Esophagus squamous epithelium (tissue), 5 donors: ENCODE results near the gene PTPN13. TPM values are rescaled to one million over a fixed set of nuclear protein-coding genes. Genes with fewer than 3 reads are reported as not detected.

Experiments used
- DNase-seq: peaks from one replicate; lab custom pipeline; 2025; lab: John Stamatoyannopoulos, UW
- H3K27ac ChIP-seq, 4 donors: fragments of 200-600 bp; sonication (generic); one replicate each; pipeline ENCODE4 v1.5.1; 2016 to 2019; ENCODE audit warnings: mild to moderate bottlenecking in 1 of 4
- H3K27me3 ChIP-seq, 4 donors: fragments of 200-600 bp; sonication (generic); 1 replicate in 3 of 4; 2 replicates in 1 of 4; pipeline versions ENCODE4 v1.5.1 to v1.6.0; 2017 to 2021; ENCODE audit warnings: antibody characterized with exemption in 1 of 4
- H3K36me3 ChIP-seq, 3 donors: fragments of 200-600 bp; sonication (generic); one replicate each; pipeline ENCODE4 v1.5.1; 2016 to 2019
- H3K4me1 ChIP-seq, 3 donors: fragments of 200-600 bp; sonication (generic); one replicate each; pipeline ENCODE4 v1.5.1; 2017 to 2019
- H3K4me3 ChIP-seq, 4 donors: fragments of 200-600 bp; sonication (generic); 1 replicate in 3 of 4; 2 replicates in 1 of 4; pipeline ENCODE4 v1.5.1; 2016 to 2019; ENCODE audit warnings: mild to moderate bottlenecking in 2 of 4, moderate library complexity in 1 of 4
- H3K9me3 ChIP-seq, 3 donors: fragments of 200-600 bp; sonication (generic); one replicate each; pipeline ENCODE4 v1.5.1; 2016 to 2019
- POLR2A ChIP-seq, 4 donors: fragments of 450-650 bp; IDR thresholded peaks; one replicate each; pipeline ENCODE4 v1.6.1; 2017; ENCODE audit warnings: antibody characterized with exemption in 4 of 4, mild to moderate bottlenecking in 4 of 4, moderate library complexity in 3 of 4
- WGBS, 2 donors: methylation state at CpG; one replicate each; pipeline ENCODE4 v1.1.5; 2018; 5-methylcytosine and 5-hydroxymethylcytosine counted together
- intact Hi-C: fragments of 100-400 bp; cut with DNase I; formaldehyde crosslinking; loops from one replicate; pipeline ENCODE4 v1.15.0; 2022
- total RNA-seq, 4 donors: library from RNA; depleted of rRNA; stranded (reverse); fragments of >200 nt; gene quantifications; one replicate each; pipeline ENCODE4 v1.1.0, GENCODE V29; 2016
- TF ChIP-seq, protein P1 (sequence below), 6 experiments: fragments of 450-650 bp in 4 of 6; fragments of 200-600 bp in 2 of 6; sonication (generic) in 2 of 6; IDR thresholded peaks; one replicate each; pipeline ENCODE4 v1.5.1; 2016 to 2019; ENCODE audit warnings: antibody characterized with exemption in 6 of 6, mild to moderate bottlenecking in 4 of 6, moderate library complexity in 4 of 6
- donor health status: DM: yes; HTN: yes; CAD: no.

Gene PTPN13
- total RNA-seq, 4 donors from 2014 or later = 44.8 to 94.9 (median 66.7) TPM

DNA sequence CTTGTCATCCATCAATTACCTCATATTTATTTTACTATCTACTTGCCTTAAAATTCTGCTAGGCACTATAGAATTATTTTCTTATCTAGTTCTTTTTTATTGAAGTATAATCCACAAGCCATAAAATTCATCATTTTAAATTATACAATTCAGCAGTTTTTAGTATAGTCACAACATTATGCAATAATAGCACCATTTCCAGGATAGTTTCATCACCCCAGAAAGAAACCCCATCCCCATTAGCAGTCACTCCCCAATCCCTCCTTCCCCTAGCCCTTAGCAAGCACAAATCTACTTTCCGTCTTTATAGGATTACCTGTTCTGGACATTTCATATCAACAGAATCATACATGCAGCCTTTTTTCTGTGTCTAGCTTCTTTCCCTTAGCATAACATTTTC is 239.5 kb downstream of the PTPN13 start:
- Histone ChIP-seq H3K4me1 (peaks cover 4 to 39% (median 15%) of the 10 kb centered on the region in 3 donors), H3K27me3 (no peaks in the 10 kb centered on the region), H3K27ac (no peak overlapping the region), H3K4me3 (no peak overlapping the region), H3K9me3 (no peaks in the 10 kb centered on the region), H3K36me3 (peaks cover 0 to 18% (median 0%) of the 10 kb centered on the region in 3 donors)
- intact Hi-C loops = no loop called here
- TF ChIP-seq, protein P1, sequence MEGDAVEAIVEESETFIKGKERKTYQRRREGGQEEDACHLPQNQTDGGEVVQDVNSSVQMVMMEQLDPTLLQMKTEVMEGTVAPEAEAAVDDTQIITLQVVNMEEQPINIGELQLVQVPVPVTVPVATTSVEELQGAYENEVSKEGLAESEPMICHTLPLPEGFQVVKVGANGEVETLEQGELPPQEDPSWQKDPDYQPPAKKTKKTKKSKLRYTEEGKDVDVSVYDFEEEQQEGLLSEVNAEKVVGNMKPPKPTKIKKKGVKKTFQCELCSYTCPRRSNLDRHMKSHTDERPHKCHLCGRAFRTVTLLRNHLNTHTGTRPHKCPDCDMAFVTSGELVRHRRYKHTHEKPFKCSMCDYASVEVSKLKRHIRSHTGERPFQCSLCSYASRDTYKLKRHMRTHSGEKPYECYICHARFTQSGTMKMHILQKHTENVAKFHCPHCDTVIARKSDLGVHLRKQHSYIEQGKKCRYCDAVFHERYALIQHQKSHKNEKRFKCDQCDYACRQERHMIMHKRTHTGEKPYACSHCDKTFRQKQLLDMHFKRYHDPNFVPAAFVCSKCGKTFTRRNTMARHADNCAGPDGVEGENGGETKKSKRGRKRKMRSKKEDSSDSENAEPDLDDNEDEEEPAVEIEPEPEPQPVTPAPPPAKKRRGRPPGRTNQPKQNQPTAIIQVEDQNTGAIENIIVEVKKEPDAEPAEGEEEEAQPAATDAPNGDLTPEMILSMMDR (IDR thresholded peaks at IDR 0.05) = no peak
- no peak for TF ChIP-seq POLR2A (IDR thresholded peaks at IDR 0.05)
- 78 to 86% methylated on average over 1 of the region's 1 CpG for WGBS, 2 donors
- no peak for DNase-seq

- Histone ChIP-seq H3K4me1 (peaks cover 4 to 42% (median 15%) of the 10 kb centered on the region in 3 donors), H3K27ac (no peak overlapping the region), H3K4me3 (no peak overlapping the region), H3K36me3 (peaks cover 0 to 8% (median 0%) of the 10 kb centered on the region in 3 donors), H3K27me3 (no peaks in the 10 kb centered on the region), H3K9me3 (no peaks in the 10 kb centered on the region)
- WGBS, 2 donors = 63 to 82% methylated on average over 3 of the region's 3 CpGs
- DNase-seq = no peak
- intact Hi-C loops = no loop called here
- TF ChIP-seq POLR2A (IDR thresholded peaks at IDR 0.05) = no peak
- TF ChIP-seq, protein P1 (IDR thresholded peaks at IDR 0.05) = no peak
These were observed 240.8 kb downstream of the PTPN13 start for GRCh38 chr4:86834901-86835300.

DNA sequence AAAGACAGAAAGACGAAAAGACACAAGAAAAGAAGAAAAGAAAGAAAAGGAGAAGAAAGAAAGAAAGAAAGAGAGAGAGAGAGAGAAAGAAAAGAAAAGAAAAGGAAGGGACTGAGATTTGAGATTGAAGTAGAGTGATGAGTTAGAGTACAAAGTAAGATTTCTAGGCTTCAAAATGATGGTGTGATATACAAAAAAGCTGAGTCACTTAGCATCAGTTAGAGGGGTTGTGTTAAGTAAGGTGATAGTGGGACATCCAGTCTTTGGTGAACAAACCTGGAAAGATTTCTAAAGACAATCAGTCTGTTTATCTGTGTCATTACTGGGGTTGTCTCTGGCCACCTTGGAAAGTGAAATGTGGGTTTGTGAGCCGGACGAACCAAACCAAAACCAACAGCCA is 241.6 kb downstream of the PTPN13 start:
- intact Hi-C loops = no loop called here
- Histone ChIP-seq H3K4me1 (peaks cover 4 to 43% (median 15%) of the 10 kb centered on the region in 3 donors), H3K36me3 (no peaks in the 10 kb centered on the region), H3K27me3 (no peaks in the 10 kb centered on the region), H3K4me3 (no peak overlapping the region), H3K9me3 (no peaks in the 10 kb centered on the region), H3K27ac (no peak overlapping the region)
- 76 to 79% methylated on average over 3 of the region's 3 CpGs for WGBS, 2 donors
- DNase-seq = no peak
- no peak for TF ChIP-seq POLR2A (IDR thresholded peaks at IDR 0.05)
- TF ChIP-seq, protein P1 (IDR thresholded peaks at IDR 0.05) = no peak

DNA sequence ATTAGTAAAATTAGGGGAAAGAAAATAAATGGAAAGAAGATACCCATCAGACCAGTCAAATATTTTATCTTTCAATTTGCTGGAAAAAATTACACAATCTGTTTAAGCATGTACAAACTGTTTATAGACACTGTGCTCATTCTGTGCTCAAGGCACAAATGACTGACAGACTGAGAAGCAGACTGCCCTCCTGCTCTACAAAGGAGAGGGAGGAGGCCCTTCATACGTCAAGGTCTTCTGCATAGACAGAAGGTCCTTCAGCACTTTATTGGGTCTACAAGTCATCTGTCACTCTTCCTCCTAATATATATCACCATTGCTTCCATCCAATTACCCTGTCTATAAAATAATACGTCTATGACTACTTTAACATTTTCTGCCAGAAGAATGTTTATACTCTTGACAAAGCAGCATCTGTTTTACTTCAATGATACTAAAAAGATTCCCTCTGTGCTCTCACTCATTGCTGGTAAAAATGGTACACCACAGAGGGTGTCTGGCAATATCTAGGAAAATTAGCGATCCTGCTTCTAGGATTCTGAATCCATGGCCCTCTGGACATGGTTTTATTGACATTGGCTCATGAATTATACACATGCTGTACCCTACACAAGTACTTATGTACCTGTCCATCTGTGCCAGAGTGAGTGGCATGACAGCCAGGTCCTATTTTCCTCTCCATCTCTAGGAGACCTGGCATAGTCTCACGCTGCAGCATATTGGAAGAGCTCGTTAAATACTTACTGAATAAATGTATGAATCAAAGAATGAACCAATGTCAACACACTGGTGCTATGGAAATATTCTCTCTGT is 243.8 kb downstream of the PTPN13 start:
- H3K27ac ChIP-seq = peak overlapping the region in 2 of 4 donors; percentile 38
- no peaks in the 10 kb centered on the region for H3K36me3 ChIP-seq
- no peaks in the 10 kb centered on the region for H3K27me3 ChIP-seq
- no peaks in the 10 kb centered on the region for H3K9me3 ChIP-seq
- H3K4me1 ChIP-seq = peaks cover 6 to 41% (median 14%) of the 10 kb centered on the region in 3 donors
- intact Hi-C loops = no loop called here
- TF ChIP-seq, protein P1 (IDR thresholded peaks at IDR 0.05) = no peak
- no peak for TF ChIP-seq POLR2A (IDR thresholded peaks at IDR 0.05)
- no peak overlapping the region for H3K4me3 ChIP-seq
- DNase-seq = no peak
- WGBS, 2 donors = 64 to 76% methylated on average over 5 of the region's 5 CpGs

GRCh38 chr4:86840858-86841257 is 246.7 kb downstream of the PTPN13 start:
- peaks cover 6 to 69% (median 29%) of the 10 kb centered on the region in 3 donors for H3K4me1 ChIP-seq

More at GRCh38 chr4:86840858-86841257, 246.7 kb downstream of the PTPN13 start:
- TF ChIP-seq POLR2A (IDR thresholded peaks at IDR 0.05) = no peak
- Histone ChIP-seq H3K4me3 (no peak overlapping the region), H3K36me3 (no peaks in the 10 kb centered on the region), H3K27ac (peak overlapping the region; percentile 77 to 89 (median 80)), H3K9me3 (no peaks in the 10 kb centered on the region), H3K27me3 (no peaks in the 10 kb centered on the region)
- intact Hi-C loops = no loop called here
- 23 to 50% methylated on average over 1 of the region's 1 CpG for WGBS, 2 donors
- DNase-seq = no peak
